ENCODE data around the gene ARID5B.

The ARID5B gene

GRCh38 chr10:62093863-62094291 is 192.4 kb downstream of the ARID5B start:
- DNase-seq (ENCODE audit: low read depth), result no peak
- no peak overlapping the region for H3K4me3 ChIP-seq (ENCODE audit: low read depth, low read length)
- TF ChIP-seq MAX (IDR thresholded peaks at IDR 0.05; ENCODE audit: low read depth, low read length) (no peak), MYC (IDR thresholded peaks at IDR 0.05; ENCODE audit: low read depth, low read length) (no peak), POLR2A (IDR thresholded peaks at IDR 0.05; ENCODE audit: extremely low read depth, insufficient read length) (no peak)
- TF ChIP-seq, protein P1, sequence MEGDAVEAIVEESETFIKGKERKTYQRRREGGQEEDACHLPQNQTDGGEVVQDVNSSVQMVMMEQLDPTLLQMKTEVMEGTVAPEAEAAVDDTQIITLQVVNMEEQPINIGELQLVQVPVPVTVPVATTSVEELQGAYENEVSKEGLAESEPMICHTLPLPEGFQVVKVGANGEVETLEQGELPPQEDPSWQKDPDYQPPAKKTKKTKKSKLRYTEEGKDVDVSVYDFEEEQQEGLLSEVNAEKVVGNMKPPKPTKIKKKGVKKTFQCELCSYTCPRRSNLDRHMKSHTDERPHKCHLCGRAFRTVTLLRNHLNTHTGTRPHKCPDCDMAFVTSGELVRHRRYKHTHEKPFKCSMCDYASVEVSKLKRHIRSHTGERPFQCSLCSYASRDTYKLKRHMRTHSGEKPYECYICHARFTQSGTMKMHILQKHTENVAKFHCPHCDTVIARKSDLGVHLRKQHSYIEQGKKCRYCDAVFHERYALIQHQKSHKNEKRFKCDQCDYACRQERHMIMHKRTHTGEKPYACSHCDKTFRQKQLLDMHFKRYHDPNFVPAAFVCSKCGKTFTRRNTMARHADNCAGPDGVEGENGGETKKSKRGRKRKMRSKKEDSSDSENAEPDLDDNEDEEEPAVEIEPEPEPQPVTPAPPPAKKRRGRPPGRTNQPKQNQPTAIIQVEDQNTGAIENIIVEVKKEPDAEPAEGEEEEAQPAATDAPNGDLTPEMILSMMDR (IDR thresholded peaks at IDR 0.05; ENCODE audit: low read depth, low read length), result no peak

DNA sequence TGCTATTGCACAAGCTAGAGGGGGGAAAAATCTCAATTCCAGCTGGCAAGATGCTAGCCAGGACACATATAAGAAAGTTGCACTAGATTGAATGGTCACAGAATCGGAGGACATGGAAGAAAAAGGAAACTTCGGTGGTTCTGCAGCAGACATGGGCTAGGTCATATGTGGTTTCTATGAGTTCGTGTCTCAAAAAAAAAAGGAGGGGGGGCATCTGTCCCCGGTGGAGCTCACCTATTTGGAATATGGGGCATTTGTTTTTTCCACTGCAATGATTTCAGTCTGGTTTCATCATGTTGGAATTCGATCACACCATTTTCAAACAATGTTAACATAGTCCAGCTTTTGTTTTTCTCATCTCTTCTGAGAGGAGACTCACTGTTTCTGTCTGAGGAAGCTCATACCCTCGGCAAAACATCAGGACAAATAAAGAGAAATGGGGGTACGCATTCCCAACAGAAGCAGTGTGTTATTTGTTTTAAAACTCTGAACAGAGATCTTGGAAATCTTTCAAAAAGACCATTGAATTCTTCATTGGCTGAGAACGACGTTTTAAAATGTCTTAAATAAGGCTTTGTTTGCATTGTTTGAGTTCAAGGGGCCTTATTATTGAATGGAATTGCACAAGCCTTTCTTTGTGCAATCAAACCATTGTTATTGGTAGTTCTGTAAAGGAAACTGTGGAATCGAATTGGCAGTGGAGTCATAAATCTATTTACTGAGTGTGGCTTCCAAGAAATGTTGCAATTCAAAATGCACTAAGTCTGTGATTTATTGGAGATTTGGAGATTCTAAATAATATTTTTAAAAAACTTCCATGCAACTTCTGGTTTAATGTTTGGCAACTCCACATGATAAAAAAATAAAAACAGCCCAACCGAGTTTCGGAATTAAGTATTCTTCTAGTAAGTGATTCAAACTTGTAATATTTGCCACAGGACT is 194.0 kb downstream of the ARID5B start:
- no peak for TF ChIP-seq MAX (IDR thresholded peaks at IDR 0.05; ENCODE audit: low read depth, low read length)
- no peak for TF ChIP-seq POLR2A (IDR thresholded peaks at IDR 0.05; ENCODE audit: extremely low read depth, insufficient read length)
- TF ChIP-seq MYC (IDR thresholded peaks at IDR 0.05; ENCODE audit: low read depth, low read length), result no peak
- TF ChIP-seq, protein P1 (IDR thresholded peaks at IDR 0.05; ENCODE audit: low read depth, low read length), result no peak
- no peak overlapping the region for H3K4me3 ChIP-seq (ENCODE audit: low read depth, low read length)
- no peak for DNase-seq (ENCODE audit: low read depth)

GRCh38 chr10:62096256-62096933 is 194.9 kb downstream of the ARID5B start:
- TF ChIP-seq MYC (IDR thresholded peaks at IDR 0.05; ENCODE audit: low read depth, low read length) (no peak), MAX (IDR thresholded peaks at IDR 0.05; ENCODE audit: low read depth, low read length) (no peak), POLR2A (IDR thresholded peaks at IDR 0.05; ENCODE audit: extremely low read depth, insufficient read length) (no peak)
- TF ChIP-seq, protein P1 (IDR thresholded peaks at IDR 0.05; ENCODE audit: low read depth, low read length), result no peak
- DNase-seq (ENCODE audit: low read depth), result no peak
- no peak overlapping the region for H3K4me3 ChIP-seq (ENCODE audit: low read depth, low read length)

GRCh38 chr10:62098278-62099121 is 197.0 kb downstream of the ARID5B start:
- no peak overlapping the region for H3K4me3 ChIP-seq (ENCODE audit: low read depth, low read length)
- DNase-seq (ENCODE audit: low read depth), result no peak
- TF ChIP-seq MYC (IDR thresholded peaks at IDR 0.05; ENCODE audit: low read depth, low read length) (no peak), MAX (IDR thresholded peaks at IDR 0.05; ENCODE audit: low read depth, low read length) (no peak), POLR2A (IDR thresholded peaks at IDR 0.05; ENCODE audit: extremely low read depth, insufficient read length) (no peak)
- TF ChIP-seq, protein P1 (IDR thresholded peaks at IDR 0.05; ENCODE audit: low read depth, low read length), result no peak

- no peak overlapping the region for H3K4me3 ChIP-seq (ENCODE audit: low read depth, low read length)
- no peak for DNase-seq (ENCODE audit: low read depth)
- TF ChIP-seq POLR2A (IDR thresholded peaks at IDR 0.05; ENCODE audit: extremely low read depth, insufficient read length) (no peak), MYC (IDR thresholded peaks at IDR 0.05; ENCODE audit: low read depth, low read length) (no peak), MAX (IDR thresholded peaks at IDR 0.05; ENCODE audit: low read depth, low read length) (no peak)
- TF ChIP-seq, protein P1 (IDR thresholded peaks at IDR 0.05; ENCODE audit: low read depth, low read length), result no peak
These were observed 197.8 kb downstream of the ARID5B start for GRCh38 chr10:62099299-62099698.
